ENCODE measurements around the gene PSMD2.

Gene PSMD2

DNA sequence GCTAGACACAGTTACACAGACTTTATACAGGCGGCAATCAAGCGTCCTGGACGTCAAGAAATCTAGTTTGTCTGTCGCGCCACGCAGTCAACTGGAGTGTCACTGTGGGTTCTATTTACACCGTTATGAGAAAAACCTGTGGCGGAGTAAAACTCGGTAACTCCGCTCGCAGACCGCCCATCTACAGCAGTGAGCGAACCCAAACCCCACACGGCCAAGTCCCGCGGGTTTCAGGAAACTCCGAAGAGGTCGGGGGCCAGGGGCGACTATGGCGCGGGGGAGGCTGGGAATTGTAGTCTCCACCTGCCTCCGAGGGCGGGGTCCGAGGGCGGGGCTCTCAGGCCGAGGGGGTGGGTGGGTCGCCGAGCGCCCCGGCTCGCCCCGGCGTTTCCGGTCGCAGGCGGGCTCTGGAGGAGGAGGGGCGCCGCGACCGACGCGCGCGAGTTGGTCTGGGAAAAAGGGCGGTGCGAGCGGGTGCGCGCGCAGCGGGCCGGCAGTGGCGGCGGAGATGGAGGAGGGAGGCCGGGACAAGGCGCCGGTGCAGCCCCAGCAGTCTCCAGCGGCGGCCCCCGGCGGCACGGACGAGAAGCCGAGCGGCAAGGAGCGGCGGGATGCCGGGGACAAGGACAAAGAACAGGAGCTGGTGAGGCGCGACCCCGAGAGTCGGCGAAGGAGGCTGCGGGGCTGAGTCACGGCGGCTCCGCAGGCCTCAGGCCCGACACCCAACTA is at the start of gene PSMD2:
Gene PSMD2 (plus strand): TSS at position 483 of the 729 bp plus-strand sequence. CDS start 26 bp downstream, at position 509.
- DNase-seq: peak; percentile 94
- Mint-ChIP-seq H3K27ac (peak within 1 kb of the TSS; percentile 88), H3K27me3 (no peaks in the 10 kb centered on the region), H3K4me1 (peaks cover 13 to 24% of the 10 kb centered on the region in 2 donors), H3K9me3 (no peaks in the 10 kb centered on the region), H3K4me3 (peak within 1 kb of the TSS; percentile 90 to 97), H3K36me3 (peaks cover 14 to 24% of the 10 kb centered on the region in 2 donors)
- peak; percentile 97 to 98 for ATAC-seq (replicated peaks)

DNA sequence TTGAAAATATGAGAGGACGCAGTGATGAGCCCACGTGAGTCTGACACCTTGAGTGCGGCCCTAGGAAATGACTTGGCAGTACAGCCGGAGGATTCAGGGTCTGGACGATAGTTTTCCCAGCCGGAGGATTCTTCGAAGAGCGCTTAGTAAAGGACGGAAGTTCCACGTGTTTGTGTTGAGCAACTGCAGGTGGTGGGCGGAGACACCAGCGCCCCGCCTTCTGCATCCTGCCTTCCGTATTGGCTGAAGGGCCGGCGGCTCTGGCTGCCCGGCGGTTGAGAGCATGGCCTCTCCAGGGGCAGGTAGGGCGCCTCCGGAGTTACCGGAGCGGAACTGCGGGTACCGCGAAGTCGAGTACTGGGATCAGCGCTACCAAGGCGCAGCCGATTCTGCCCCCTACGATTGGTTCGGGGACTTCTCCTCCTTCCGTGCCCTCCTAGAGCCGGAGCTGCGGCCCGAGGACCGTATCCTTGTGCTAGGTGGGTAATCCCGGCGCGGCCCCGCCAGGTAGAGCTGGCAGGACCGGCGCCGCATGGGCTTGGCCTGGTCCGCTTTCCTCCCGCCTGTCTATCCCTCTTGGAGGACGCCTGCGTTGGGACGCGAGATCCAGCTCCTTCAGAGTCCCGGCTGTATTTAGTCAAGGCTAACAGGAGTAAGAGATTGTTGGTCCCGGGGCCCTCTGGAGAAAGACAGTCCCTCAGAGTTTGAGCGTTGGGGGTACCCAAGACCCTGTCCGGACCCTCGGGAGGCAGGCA is 49.5 kb upstream of the PSMD2 start, which contains the start of gene EEF1AKMT4:
Gene EEF1AKMT4 (plus strand): TSS at position 261 of the 755 bp plus-strand sequence. CDS start 23 bp downstream, at position 284.
- H3K4me3 Mint-ChIP-seq: peak within 1 kb of the TSS; percentile 91 to 99

DNA sequence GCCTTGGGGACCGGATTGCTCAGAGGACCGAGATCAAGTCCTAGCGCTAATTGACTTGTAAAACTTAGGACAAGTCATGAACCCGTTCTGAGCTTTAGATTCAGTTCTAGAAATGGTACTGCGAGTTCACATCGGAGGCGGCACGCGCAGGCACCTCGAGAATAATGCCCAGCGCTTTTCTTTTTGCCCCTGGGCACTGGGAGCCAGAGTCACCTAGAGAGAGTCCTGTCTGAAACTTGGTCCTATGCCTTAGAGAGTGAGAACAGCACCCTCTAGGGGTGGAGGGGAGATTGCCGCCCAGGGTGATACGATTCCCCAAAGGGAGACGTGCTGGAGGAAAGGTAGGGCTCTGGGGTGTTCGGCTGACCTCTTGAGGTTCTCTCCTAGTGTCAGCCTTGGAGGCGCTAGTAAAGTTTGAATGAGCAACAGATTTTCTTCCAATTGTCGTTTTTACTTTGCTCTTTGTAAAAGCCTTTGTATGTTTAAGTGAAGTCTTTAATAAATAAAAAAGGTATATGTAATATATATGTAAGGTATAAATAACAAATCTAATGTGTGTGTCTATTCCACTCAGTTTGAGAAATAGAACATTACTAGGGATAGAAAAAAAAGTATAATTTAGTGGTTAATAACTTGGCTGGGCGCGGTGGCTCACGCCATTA is 48.7 kb upstream of the PSMD2 start:
- H3K9me3 Mint-ChIP-seq: no peaks in the 10 kb centered on the region
- ATAC-seq (replicated peaks): peak; percentile 76 to 78
- peak overlapping the region; percentile 100 for H3K27ac Mint-ChIP-seq
- H3K36me3 Mint-ChIP-seq: peaks cover 2 to 5% of the 10 kb centered on the region in 2 donors
- no peaks in the 10 kb centered on the region for H3K27me3 Mint-ChIP-seq
- peaks cover 8 to 23% of the 10 kb centered on the region in 2 donors for H3K4me1 Mint-ChIP-seq
- DNase-seq: peak; percentile 85
- peak overlapping the region; percentile 91 to 99 for H3K4me3 Mint-ChIP-seq

More for the DNA sequence above, 49.5 kb upstream of the PSMD2 start, which contains the start of gene EEF1AKMT4:
- no peaks in the 10 kb centered on the region for H3K9me3 Mint-ChIP-seq
- no peaks in the 10 kb centered on the region for H3K27me3 Mint-ChIP-seq
- peak within 1 kb of the TSS; percentile 100 for H3K27ac Mint-ChIP-seq
- peaks cover 9 to 12% of the 10 kb centered on the region in 2 donors for H3K36me3 Mint-ChIP-seq
- DNase-seq (peak; percentile 91), ATAC-seq (replicated peaks) (peak; percentile 88 to 92)
- peaks cover 10 to 23% of the 10 kb centered on the region in 2 donors for H3K4me1 Mint-ChIP-seq

DNA sequence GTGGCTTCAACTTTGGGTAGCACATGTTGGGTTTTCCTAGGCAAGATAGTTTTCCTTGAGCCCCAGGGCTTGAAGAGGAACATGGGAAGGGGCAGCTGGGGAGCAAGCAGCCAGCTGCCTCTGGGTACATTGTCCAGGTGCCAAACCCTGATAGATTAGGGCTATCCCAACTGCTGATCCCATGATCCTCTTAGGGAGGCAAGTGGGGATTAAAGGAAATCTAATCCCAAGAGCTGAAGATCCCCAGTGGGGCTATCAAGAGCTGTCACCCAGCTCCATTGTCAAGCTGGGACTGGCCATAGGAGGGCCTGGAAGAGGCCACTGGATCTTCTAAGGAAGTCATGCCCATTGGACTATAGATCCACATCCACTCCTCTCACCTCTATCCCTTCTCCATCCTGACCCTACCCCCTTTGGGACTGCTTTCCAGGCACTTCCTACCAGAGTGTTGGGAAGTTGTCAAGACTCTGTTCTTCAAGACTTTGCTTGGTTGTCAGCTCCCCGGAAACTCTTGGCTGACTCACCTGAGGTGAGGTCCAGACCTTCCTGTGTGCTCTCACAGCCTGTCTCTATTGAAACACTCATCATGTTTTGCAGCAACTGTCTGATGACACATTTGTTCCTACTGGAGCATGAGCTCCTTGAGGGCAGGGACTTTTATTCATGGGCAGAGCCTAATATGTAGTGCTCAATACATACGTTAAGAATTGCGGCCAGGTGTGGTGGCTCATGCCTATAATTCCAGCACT is 43.6 kb upstream of the PSMD2 start:
- Mint-ChIP-seq H3K36me3 (peaks cover 8 to 21% of the 10 kb centered on the region in 2 donors), H3K9me3 (no peaks in the 10 kb centered on the region), H3K27ac (no peak overlapping the region), H3K27me3 (peaks cover 17 to 18% of the 10 kb centered on the region in 2 donors), H3K4me1 (peaks cover 6% of the 10 kb centered on the region in 2 donors), H3K4me3 (no peak overlapping the region)
- ATAC-seq (replicated peaks): no peak
- no peak for DNase-seq

DNA sequence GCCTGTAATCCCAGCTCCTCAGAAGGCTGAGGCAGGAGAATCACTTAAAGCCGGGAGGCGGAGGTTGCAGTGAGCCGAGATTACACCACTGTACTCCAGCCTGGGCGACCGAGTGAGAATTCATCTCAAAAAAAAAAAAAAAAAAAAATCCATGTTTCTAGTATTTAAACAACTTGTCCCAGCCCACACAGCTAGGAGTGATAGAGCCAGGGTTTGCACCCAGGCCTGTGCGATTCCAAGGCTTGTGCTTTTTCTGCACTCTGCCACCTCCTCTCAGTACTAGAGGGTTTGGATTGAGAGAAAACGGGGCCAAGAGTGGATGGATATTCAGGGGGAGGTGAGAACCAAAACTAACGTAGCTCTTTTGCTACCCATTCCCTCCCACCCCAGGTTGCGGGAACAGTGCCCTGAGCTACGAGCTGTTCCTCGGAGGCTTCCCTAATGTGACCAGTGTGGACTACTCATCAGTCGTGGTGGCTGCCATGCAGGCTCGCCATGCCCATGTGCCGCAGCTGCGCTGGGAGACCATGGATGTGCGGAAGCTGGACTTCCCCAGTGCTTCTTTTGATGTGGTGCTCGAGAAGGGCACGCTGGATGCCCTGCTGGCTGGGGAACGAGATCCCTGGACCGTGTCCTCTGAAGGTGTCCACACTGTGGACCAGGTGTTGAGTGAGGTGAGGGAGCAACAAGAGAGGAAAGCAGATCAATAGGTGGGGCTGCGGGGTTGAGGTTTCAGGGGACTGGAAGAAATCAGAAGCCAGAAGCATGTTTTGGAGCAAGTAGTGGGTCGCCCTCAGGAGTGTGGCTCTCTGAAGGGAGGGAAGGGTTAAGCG is 41.7 kb upstream of the PSMD2 start:
- Mint-ChIP-seq H3K4me1 (peaks cover 14 to 16% of the 10 kb centered on the region in 2 donors), H3K9me3 (no peaks in the 10 kb centered on the region), H3K36me3 (peaks cover 8 to 22% of the 10 kb centered on the region in 2 donors), H3K4me3 (no peak overlapping the region), H3K27ac (no peak overlapping the region), H3K27me3 (peaks cover 26 to 31% of the 10 kb centered on the region in 2 donors)
- DNase-seq (no peak), ATAC-seq (replicated peaks) (no peak)

DNA sequence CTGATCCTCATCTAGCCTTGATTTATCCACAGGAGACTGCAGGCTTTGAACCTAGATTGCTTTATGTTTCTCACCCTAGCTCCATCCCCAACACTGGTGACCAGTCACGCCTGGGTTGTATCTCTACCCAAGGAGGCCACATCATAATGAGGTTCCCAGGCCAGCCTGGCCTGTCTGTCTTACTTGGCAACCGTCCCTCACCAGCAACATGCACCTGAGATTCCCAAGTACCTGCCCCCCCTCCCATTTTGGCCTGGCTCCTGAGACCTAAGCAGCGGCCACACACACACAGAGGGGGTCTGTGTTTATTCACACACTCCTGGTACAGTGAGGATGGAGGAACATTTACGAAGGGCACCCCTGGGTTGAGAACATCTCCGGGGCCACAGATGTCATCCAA is 40.1 kb upstream of the PSMD2 start:
- Mint-ChIP-seq H3K9me3 (no peaks in the 10 kb centered on the region), H3K27me3 (peaks cover 38 to 45% of the 10 kb centered on the region in 2 donors), H3K4me3 (no peak overlapping the region), H3K4me1 (peaks cover 17 to 18% of the 10 kb centered on the region in 2 donors), H3K27ac (no peak overlapping the region), H3K36me3 (peaks cover 9 to 22% of the 10 kb centered on the region in 2 donors)
- ATAC-seq (replicated peaks) (no peak), DNase-seq (no peak)

DNA sequence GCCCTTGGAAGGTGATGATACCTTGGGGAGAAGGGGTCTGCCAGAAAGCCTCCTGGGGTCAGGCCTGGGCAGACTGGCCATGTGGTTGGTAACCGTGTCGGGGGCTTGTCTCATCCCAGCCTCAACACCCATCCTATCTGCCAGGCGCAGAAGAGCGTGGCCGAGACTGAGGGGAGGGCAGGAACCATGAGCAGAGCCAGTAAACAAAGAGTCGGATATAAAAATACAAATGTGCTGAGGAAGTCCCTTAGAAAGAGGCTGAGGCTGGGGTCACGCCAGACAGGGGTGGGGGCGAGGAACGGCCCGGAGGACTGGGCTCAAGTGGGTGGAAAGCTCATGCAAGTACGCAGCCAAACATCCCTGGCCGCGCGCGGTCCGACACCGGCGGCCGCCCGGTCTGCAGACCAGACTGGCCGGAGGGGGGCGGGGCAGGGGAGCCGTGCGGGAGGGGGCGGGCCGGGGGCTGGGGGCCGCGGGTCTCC is 39.6 kb upstream of the PSMD2 start:
- Mint-ChIP-seq H3K4me1 (peaks cover 17 to 18% of the 10 kb centered on the region in 2 donors), H3K9me3 (no peaks in the 10 kb centered on the region), H3K27me3 (peaks cover 38 to 48% of the 10 kb centered on the region in 2 donors), H3K4me3 (peak overlapping the region; percentile 52 to 65), H3K36me3 (peaks cover 9 to 22% of the 10 kb centered on the region in 2 donors), H3K27ac (no peak overlapping the region)
- DNase-seq (no peak), ATAC-seq (replicated peaks) (no peak)

DNA sequence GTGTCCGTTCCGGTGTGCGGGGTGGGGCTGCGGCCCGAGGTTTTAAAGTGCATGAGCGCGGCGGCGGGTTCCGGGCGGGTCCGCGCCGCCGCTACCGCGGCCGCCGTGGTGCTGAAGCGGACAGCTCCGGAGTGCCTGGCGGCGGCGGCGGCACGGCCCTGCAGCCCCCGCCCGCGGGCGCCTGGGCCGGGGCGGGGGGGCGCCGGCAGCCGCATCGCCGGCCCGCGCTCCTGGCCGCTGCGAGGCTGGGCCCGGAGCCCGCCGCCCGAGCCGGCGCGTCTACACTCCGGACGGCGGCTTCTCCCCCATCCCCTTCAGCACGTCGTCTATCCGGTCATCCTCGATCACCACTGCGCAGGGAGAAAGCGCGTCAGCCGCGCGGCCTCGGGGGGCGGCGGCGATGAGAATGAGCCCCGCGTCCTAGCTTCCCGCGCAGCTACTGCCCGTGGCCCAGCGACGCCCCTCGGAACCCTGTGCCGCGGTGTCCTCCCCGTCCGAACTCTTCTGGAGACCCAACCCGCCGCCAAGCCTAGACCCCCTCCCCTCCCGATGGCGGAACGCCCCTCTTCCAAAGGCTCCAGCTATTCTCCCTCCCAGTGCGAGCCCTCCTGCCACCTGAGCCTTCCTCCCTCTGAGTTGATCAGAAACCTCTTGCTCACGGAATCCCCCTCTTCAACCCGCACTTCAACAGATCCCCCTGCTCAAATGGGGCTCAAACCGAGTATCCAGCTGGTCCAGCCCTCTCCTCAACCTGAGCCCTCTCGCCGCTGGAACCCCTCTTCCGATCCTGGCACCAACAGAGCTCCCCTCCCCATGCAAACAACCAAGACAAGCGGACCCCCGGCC is 38.9 kb upstream of the PSMD2 start:
- Mint-ChIP-seq H3K4me3 (peak overlapping the region; percentile 67 to 72), H3K4me1 (peaks cover 17 to 18% of the 10 kb centered on the region in 2 donors), H3K36me3 (peaks cover 9 to 22% of the 10 kb centered on the region in 2 donors), H3K27me3 (peaks cover 38 to 54% of the 10 kb centered on the region in 2 donors), H3K27ac (peak overlapping the region; percentile 83), H3K9me3 (no peaks in the 10 kb centered on the region)
- ATAC-seq (replicated peaks) (peak; percentile 50 to 67), DNase-seq (no peak)

DNA sequence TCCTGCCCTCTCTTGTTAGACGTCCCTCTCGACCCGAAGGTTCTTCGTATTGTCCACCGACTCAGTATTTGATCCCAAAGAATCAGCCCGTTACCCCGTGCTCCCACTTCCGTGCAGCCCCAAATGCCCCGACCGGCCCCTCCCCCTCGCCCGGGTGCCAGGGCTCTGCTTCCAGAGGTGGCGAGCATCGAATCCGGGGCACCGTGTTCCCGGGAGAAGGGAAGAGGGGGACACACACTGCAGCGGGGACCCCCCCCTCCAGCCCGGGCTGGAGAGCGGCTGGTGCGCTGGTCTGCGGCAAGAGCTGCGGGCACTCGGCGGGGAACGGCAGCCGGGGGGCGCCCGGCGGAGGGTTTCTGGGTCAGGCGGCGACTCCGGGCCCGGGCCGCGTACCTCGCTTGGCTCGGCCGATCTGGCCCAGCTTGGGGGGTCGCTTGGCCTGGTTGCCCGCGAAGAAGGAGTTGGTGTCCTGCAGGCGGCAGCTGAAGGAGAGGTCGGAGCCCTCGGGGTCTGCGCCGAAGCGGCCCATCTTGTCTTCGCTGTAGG is 38.2 kb upstream of the PSMD2 start:
- peak overlapping the region; percentile 83 for H3K27ac Mint-ChIP-seq
- H3K4me1 Mint-ChIP-seq: peaks cover 17 to 18% of the 10 kb centered on the region in 2 donors
- H3K36me3 Mint-ChIP-seq: peaks cover 9 to 22% of the 10 kb centered on the region in 2 donors
- DNase-seq (no peak), ATAC-seq (replicated peaks) (no peak)
- no peaks in the 10 kb centered on the region for H3K9me3 Mint-ChIP-seq
- H3K27me3 Mint-ChIP-seq: peaks cover 38 to 60% of the 10 kb centered on the region in 2 donors
- peak overlapping the region; percentile 67 to 72 for H3K4me3 Mint-ChIP-seq

DNA sequence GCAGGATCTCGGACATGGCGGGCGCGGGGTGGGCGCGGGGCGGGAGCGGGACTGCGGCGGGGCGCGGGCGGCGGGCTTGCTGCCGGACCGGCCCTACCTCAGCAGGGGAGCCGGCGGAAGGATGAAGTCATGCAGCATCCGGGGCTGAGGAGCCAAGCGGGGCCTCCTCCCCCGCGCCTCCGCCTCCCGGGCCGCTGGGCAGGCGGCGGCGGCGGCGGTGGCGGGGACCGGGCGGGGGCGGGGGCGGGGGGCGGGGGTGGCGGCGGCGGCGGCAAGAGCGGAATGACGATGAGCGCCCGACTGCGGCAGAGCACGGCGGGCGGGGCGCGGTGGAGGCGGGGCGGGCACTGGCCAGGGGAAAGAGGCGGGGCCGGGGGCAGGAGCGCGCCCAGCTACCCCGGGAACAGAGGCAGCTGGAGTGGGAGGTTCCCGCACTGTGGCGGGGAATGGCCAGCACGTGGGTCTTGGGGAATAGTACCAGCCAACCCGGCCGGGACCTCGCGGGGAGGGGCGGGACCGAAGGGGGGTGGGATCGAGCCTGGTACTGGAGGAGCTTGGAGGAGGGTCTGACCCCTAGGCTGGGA is 37.7 kb upstream of the PSMD2 start, which contains the start of gene CAMK2N2:
Gene CAMK2N2 (minus strand): TSS at position 284 of the 584 bp plus-strand sequence. CDS start 268 bp downstream, at position 16.
- Mint-ChIP-seq H3K4me3 (peak within 1 kb of the TSS; percentile 67 to 72), H3K9me3 (no peaks in the 10 kb centered on the region), H3K4me1 (peaks cover 17 to 18% of the 10 kb centered on the region in 2 donors), H3K36me3 (peaks cover 9 to 22% of the 10 kb centered on the region in 2 donors), H3K27ac (peak within 1 kb of the TSS; percentile 83), H3K27me3 (peaks cover 42 to 65% of the 10 kb centered on the region in 2 donors)
- ATAC-seq (replicated peaks) (peak; percentile 63 to 65), DNase-seq (no peak)
